SK-N-SH (cell line): Measurements from ENCODE around the gene IFNAR1. TPM values are rescaled to one million over a fixed set of nuclear protein-coding genes. Genes with fewer than 3 reads are reported as not detected.

ENCODE experiments used
- CTCF ChIA-PET: fragments of 300-600, 350-600 bp; formaldehyde crosslinking; extraction: SDS; loops from one replicate; lab custom pipeline; 2021; lab: Yijun Ruan, JAX
- POLR2A ChIA-PET: fragments of 350-600 bp; sonication (Branson Sonifier 250); formaldehyde crosslinking; extraction: SDS; loops from one replicate; lab custom pipeline; 2020; ENCODE audit warnings: antibody characterized with exemption, inconsistent platforms; lab: Yijun Ruan, JAX
- DNase-seq: peaks from one replicate; pipeline ENCODE4 v3.0.0; 2012
- H2AFZ ChIP-seq: fragments of 200-600 bp; sonication (generic); 2 replicates; pipeline ENCODE4 v1.8.1; 2016; ENCODE audit warnings: antibody characterized with exemption, mild to moderate bottlenecking, low read depth
- H3F3A ChIP-seq: fragments of 200-600 bp; sonication (generic); replicated peaks from 2 replicates; pipeline ENCODE3; 2016; ENCODE audit warnings: antibody characterized with exemption, mild to moderate bottlenecking; ENCODE audit not compliant: insufficient read depth
- H3K27ac ChIP-seq, 2 experiments: fragments of 200-500 bp in 1 of 2; fragments of 200-600 bp in 1 of 2; sonication (Bioruptor generic) in 1 of 2; sonication (generic), shearing (Covaris generic) in 1 of 2; 2 replicates each; pipeline versions ENCODE4 v1.5.1 to v1.6.1; 2014 to 2016; ENCODE audit warnings: low read depth in 2 of 2, inconsistent platforms in 1 of 2, low read length in 1 of 2, mild to moderate bottlenecking in 1 of 2, mixed read lengths in 1 of 2
- H3K27me3 ChIP-seq: fragments of 200-600 bp; sonication (generic), shearing (Covaris generic); 2 replicates; pipeline ENCODE4 v1.6.1; 2016; ENCODE audit warnings: mixed run types; ENCODE audit not compliant: insufficient read depth
- H3K36me3 ChIP-seq, 2 experiments: fragments of 200-500 bp in 1 of 2; fragments of 200-600 bp in 1 of 2; sonication (Bioruptor generic) in 1 of 2; sonication (generic) in 1 of 2; replicated peaks in 1 of 2; 2 replicates each; pipeline versions ENCODE3 to v1.5.1; 2014 to 2016; ENCODE audit warnings: low read length in 1 of 2, mild to moderate bottlenecking in 1 of 2; ENCODE audit not compliant: insufficient read depth in 2 of 2, control insufficient read depth in 1 of 2
- H3K4me1 ChIP-seq, 2 experiments: fragments of 200-500 bp in 1 of 2; fragments of 200-600 bp in 1 of 2; sonication (Bioruptor generic) in 1 of 2; sonication (generic), shearing (Covaris generic) in 1 of 2; 2 replicates each; pipeline versions ENCODE4 v1.5.1 to v1.6.1; 2014 to 2016; ENCODE audit warnings: low read depth in 1 of 2, low read length in 1 of 2, mixed run types in 1 of 2; ENCODE audit not compliant: insufficient read depth in 2 of 2, control insufficient read depth in 1 of 2
- H3K4me2 ChIP-seq: fragments of 200-600 bp; sonication (generic), shearing (Covaris generic); 2 replicates; pipeline ENCODE4 v1.6.1; 2017; ENCODE audit warnings: mixed run types
- H3K4me3 ChIP-seq, 2 experiments: fragments of 200-500 bp in 1 of 2; fragments of 200-600 bp in 1 of 2; sonication (Bioruptor generic) in 1 of 2; sonication (generic), shearing (Covaris generic) in 1 of 2; 2 replicates each; pipeline versions ENCODE4 v1.5.1 to v1.8.1; 2014 to 2016; ENCODE audit warnings: low read depth in 2 of 2, inconsistent platforms in 1 of 2, low read length in 1 of 2, mild to moderate bottlenecking in 1 of 2, mixed read lengths in 1 of 2, moderate library complexity in 1 of 2
- H3K79me2 ChIP-seq: fragments of 200-600 bp; sonication (generic); 2 replicates; pipeline ENCODE4 v1.8.1; 2017; ENCODE audit warnings: mild to moderate bottlenecking; ENCODE audit not compliant: insufficient read depth
- H3K9ac ChIP-seq: fragments of 200-600 bp; sonication (generic); 2 replicates; pipeline ENCODE4 v1.6.1; 2017; ENCODE audit warnings: mixed run types
- H3K9me2 ChIP-seq: fragments of 200-600 bp; sonication (generic); 2 replicates; pipeline ENCODE4 v1.6.1; 2017; ENCODE audit warnings: mixed run types
- H3K9me3 ChIP-seq: fragments of 200-600 bp; sonication (generic); 2 replicates; pipeline ENCODE4 v1.6.1; 2017; ENCODE audit warnings: mixed run types, mild to moderate bottlenecking, moderate library complexity
- H4K20me1 ChIP-seq: fragments of 200-600 bp; sonication (generic); 2 replicates; pipeline ENCODE4 v1.6.1; 2017; ENCODE audit warnings: mild to moderate bottlenecking, mixed run types; ENCODE audit not compliant: insufficient read depth
- CHD2 ChIP-seq: fragments of 150-350 bp; IDR thresholded peaks from 2 replicates; pipeline ENCODE4 v1.6.1; 2018; ENCODE audit warnings: low read length; ENCODE audit not compliant: partially characterized antibody
- ELF1 ChIP-seq: IDR thresholded peaks from 2 replicates; pipeline ENCODE4 v1.4.0; 2012
- EP300 ChIP-seq, 2 experiments: IDR thresholded peaks; 2 replicates each; pipeline versions ENCODE4 v1.4.0 to v1.6.1; 2012; ENCODE audit warnings: borderline replicate concordance in 1 of 2, low read depth in 1 of 2, low read length in 1 of 2
- FOXM1 ChIP-seq: IDR thresholded peaks from 2 replicates; pipeline ENCODE4 v1.4.0; 2012; ENCODE audit warnings: low read depth, mild to moderate bottlenecking
- GATA2 ChIP-seq: sonication (generic); formaldehyde crosslinking; IDR thresholded peaks from 2 replicates; pipeline ENCODE4 v1.5.0; 2020; ENCODE audit warnings: mild to moderate bottlenecking, missing genetic modification reagents
- JUND ChIP-seq: IDR thresholded peaks from 2 replicates; pipeline ENCODE4 v1.4.0; 2012
- MEF2A ChIP-seq: IDR thresholded peaks from 2 replicates; pipeline ENCODE4 v1.4.0; 2012; ENCODE audit warnings: low read depth, borderline replicate concordance
- NFIC ChIP-seq: IDR thresholded peaks from 2 replicates; pipeline ENCODE4 v1.4.0; 2012; ENCODE audit warnings: borderline replicate concordance
- NRF1 ChIP-seq: IDR thresholded peaks from 2 replicates; pipeline ENCODE4 v1.6.1; 2012; ENCODE audit warnings: low read depth, mild to moderate bottlenecking, low read length
- RCOR1 ChIP-seq: fragments of 150-350 bp; IDR thresholded peaks from 2 replicates; pipeline ENCODE4 v1.6.1; 2017; ENCODE audit warnings: antibody characterized with exemption, low read length
- SMC3 ChIP-seq: IDR thresholded peaks from 2 replicates; pipeline ENCODE4 v1.6.1; 2012; ENCODE audit warnings: low read depth, low read length, improper control_type of control experiment
- TCF12 ChIP-seq: IDR thresholded peaks from 2 replicates; pipeline ENCODE4 v1.4.0; 2012
- YY1 ChIP-seq: IDR thresholded peaks from 2 replicates; pipeline ENCODE4 v1.4.0; 2012; ENCODE audit warnings: low read depth, mild to moderate bottlenecking
- WGBS: methylation state at CpG from one replicate; pipeline ENCODE4 v1.1.6; 2017; ENCODE audit warnings: low lambda C conversion rate; 5-methylcytosine and 5-hydroxymethylcytosine counted together
- polyA plus RNA-seq, 3 experiments: library from polyadenylated mRNA; depleted of rRNA; stranded (reverse); fragments of >200 nt; gene quantifications; 2 replicates each; pipeline ENCODE4 v1.2.3, GENCODE V29; 2012
- TF ChIP-seq, protein P1 (sequence below): IDR thresholded peaks from 2 replicates; pipeline ENCODE4; 2012
- TF ChIP-seq, protein P2 (sequence below): IDR thresholded peaks from 2 replicates; pipeline ENCODE4 v1.6.1; 2012; ENCODE audit warnings: mild to moderate bottlenecking, low read depth, low read length, moderate library complexity

The IFNAR1 gene
- polyA plus RNA-seq, 1 of the 3 experiments (the other 2 are of a cell fraction) = 12.2 TPM

DNA sequence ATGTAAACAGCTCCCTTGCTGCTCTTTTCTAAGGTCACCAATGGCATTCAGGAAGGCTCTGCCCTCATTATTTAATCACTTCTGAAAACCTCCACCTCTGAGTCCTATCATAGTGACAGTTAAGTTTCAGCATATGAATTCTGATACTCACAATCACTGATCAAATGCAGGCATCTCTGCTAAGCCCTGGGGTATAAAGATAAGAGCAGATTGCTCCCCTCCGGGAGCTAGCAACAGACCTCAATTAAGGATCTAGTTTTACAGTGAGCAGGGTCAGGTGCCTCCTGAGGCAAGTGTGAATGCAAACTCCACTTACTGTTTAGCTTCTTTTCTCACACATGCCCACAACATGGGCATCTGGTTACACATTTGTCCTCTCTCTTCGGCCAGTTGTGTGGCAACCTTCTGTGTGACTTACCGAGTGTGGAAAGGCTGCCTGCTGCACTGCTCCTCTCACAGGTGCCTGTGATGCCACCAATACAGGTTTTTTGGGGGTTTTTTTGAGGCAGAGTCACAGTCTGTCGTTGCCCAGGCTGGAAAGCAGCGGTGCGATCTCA, 43.6 kb upstream of the IFNAR1 start:
- Histone ChIP-seq H3K9ac (no peak overlapping the region), H3K4me2 (no peak overlapping the region), H3K36me3 (peaks cover 18 to 47% of the 10 kb centered on the region in 2 experiments), H3K4me3 (no peak overlapping the region), H3K79me2 (no peaks in the 10 kb centered on the region), H3K27ac (no peak overlapping the region), H3K4me1 (peaks cover 0 to 2% of the 10 kb centered on the region in 2 experiments; a peak in 1 of 4 replicates), H3F3A (no peaks in the 10 kb centered on the region), H4K20me1 (no peaks in the 10 kb centered on the region), H3K9me3 (peaks cover 9% of the 10 kb centered on the region; the same call in 1 of the 2 replicates), H2AFZ (no peak overlapping the region), H3K9me2 (no peaks in the 10 kb centered on the region), H3K27me3 (no peaks in the 10 kb centered on the region)
- CTCF ChIA-PET = interaction anchor here (1.2 kb wide), 1 partner anchor 80 kb away, joined by 3 read pairs; no protein-coding TSS in a partner anchor
- peak; percentile 53 for DNase-seq
- TF ChIP-seq NFIC = no peak
- no peak for TF ChIP-seq MEF2A
- peak; percentile 92 for TF ChIP-seq RCOR1
- peak; percentile 32 for TF ChIP-seq CHD2
- TF ChIP-seq YY1 = no peak
- peak in 1 of 2 experiments; percentile 57; a peak in 1 of 4 replicates for TF ChIP-seq EP300 (IDR thresholded peaks at IDR 0.05; ENCODE audit: borderline replicate concordance in 1 of 2, low read depth in 1 of 2, low read length in 1 of 2)
- TF ChIP-seq JUND = no peak
- no peak for TF ChIP-seq NRF1
- TF ChIP-seq, protein P1, sequence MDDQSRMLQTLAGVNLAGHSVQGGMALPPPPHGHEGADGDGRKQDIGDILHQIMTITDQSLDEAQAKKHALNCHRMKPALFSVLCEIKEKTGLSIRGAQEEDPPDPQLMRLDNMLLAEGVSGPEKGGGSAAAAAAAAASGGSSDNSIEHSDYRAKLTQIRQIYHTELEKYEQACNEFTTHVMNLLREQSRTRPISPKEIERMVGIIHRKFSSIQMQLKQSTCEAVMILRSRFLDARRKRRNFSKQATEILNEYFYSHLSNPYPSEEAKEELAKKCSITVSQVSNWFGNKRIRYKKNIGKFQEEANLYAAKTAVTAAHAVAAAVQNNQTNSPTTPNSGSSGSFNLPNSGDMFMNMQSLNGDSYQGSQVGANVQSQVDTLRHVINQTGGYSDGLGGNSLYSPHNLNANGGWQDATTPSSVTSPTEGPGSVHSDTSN = no peak
- no peak for TF ChIP-seq TCF12
- TF ChIP-seq SMC3 = no peak
- no peak for TF ChIP-seq ELF1
- TF ChIP-seq, protein P2, sequence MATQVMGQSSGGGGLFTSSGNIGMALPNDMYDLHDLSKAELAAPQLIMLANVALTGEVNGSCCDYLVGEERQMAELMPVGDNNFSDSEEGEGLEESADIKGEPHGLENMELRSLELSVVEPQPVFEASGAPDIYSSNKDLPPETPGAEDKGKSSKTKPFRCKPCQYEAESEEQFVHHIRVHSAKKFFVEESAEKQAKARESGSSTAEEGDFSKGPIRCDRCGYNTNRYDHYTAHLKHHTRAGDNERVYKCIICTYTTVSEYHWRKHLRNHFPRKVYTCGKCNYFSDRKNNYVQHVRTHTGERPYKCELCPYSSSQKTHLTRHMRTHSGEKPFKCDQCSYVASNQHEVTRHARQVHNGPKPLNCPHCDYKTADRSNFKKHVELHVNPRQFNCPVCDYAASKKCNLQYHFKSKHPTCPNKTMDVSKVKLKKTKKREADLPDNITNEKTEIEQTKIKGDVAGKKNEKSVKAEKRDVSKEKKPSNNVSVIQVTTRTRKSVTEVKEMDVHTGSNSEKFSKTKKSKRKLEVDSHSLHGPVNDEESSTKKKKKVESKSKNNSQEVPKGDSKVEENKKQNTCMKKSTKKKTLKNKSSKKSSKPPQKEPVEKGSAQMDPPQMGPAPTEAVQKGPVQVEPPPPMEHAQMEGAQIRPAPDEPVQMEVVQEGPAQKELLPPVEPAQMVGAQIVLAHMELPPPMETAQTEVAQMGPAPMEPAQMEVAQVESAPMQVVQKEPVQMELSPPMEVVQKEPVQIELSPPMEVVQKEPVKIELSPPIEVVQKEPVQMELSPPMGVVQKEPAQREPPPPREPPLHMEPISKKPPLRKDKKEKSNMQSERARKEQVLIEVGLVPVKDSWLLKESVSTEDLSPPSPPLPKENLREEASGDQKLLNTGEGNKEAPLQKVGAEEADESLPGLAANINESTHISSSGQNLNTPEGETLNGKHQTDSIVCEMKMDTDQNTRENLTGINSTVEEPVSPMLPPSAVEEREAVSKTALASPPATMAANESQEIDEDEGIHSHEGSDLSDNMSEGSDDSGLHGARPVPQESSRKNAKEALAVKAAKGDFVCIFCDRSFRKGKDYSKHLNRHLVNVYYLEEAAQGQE = no peak
- TF ChIP-seq FOXM1 = no peak
- no peak for TF ChIP-seq GATA2 (CRISPR knock-in tag)
- 78% methylated on average over 5 of the region's 6 CpGs for WGBS
- POLR2A ChIA-PET = no interaction called here
